ENCODE measurements around the gene XPNPEP1.

Gene XPNPEP1

GRCh38 chr10:109924967-109925620 lies 1.8 kb upstream of the XPNPEP1 start:
- no peak for ATAC-seq
- TF ChIP-seq POU6F1 (CRISPR knock-in tag; IDR thresholded peaks at IDR 0.05; ENCODE audit: borderline replicate concordance, low read depth) (no peak), ISL1 (CRISPR knock-in tag; IDR thresholded peaks at IDR 0.05) (peak; percentile 43)

GRCh38 chr10:109924087-109924486 lies 776 bp upstream of the XPNPEP1 start:
- ATAC-seq = no peak
- TF ChIP-seq ARNTL (CRISPR knock-in tag; IDR thresholded peaks at IDR 0.05; ENCODE audit: borderline replicate concordance, low read depth) (no peak), BACH2 (CRISPR knock-in tag; IDR thresholded peaks at IDR 0.05; ENCODE audit: borderline replicate concordance) (no peak), ZFP30 (CRISPR knock-in tag; IDR thresholded peaks at IDR 0.05) (no peak)

GRCh38 chr10:109922358-109922975 lies 844 bp downstream of the XPNPEP1 start:
- TF ChIP-seq PPARA (CRISPR knock-in tag; IDR thresholded peaks at IDR 0.05; ENCODE audit: borderline replicate concordance) (no peak), CREB5 (CRISPR knock-in tag; IDR thresholded peaks at IDR 0.05; ENCODE audit: low read depth) (no peak), ARNTL (CRISPR knock-in tag; IDR thresholded peaks at IDR 0.05; ENCODE audit: borderline replicate concordance, low read depth) (no peak), ZC3H10 (CRISPR knock-in tag; IDR thresholded peaks at IDR 0.05) (no peak)
- no peak for ATAC-seq

- TF ChIP-seq TSHZ2 (CRISPR knock-in tag; IDR thresholded peaks at IDR 0.05) (no peak), BACH2 (CRISPR knock-in tag; IDR thresholded peaks at IDR 0.05; ENCODE audit: borderline replicate concordance) (no peak), ESRRG (CRISPR knock-in tag; IDR thresholded peaks at IDR 0.05) (no peak), ZFP30 (CRISPR knock-in tag; IDR thresholded peaks at IDR 0.05) (no peak), SNAI2 (CRISPR knock-in tag; IDR thresholded peaks at IDR 0.05) (no peak), OSR1 (CRISPR knock-in tag; IDR thresholded peaks at IDR 0.05) (no peak), GLIS3 (CRISPR knock-in tag; IDR thresholded peaks at IDR 0.05) (no peak), ARNTL (CRISPR knock-in tag; IDR thresholded peaks at IDR 0.05; ENCODE audit: borderline replicate concordance, low read depth) (no peak), ZFP3 (CRISPR knock-in tag; IDR thresholded peaks at IDR 0.05) (no peak), PPARA (CRISPR knock-in tag; IDR thresholded peaks at IDR 0.05; ENCODE audit: borderline replicate concordance) (no peak), TOX (CRISPR knock-in tag; IDR thresholded peaks at IDR 0.05; ENCODE audit: borderline replicate concordance) (no peak), TCF4 (CRISPR knock-in tag; IDR thresholded peaks at IDR 0.05; ENCODE audit: borderline replicate concordance) (no peak), POU6F1 (CRISPR knock-in tag; IDR thresholded peaks at IDR 0.05; ENCODE audit: borderline replicate concordance, low read depth) (no peak)
- no peak for ATAC-seq
Measured at GRCh38 chr10:109920016-109920415, 3.3 kb downstream of the XPNPEP1 start.

- ATAC-seq = no peak
Measured at GRCh38 chr10:109919220-109919619, 4.1 kb downstream of the XPNPEP1 start.

More at GRCh38 chr10:109919220-109919619, 4.1 kb downstream of the XPNPEP1 start:
- TF ChIP-seq PATZ1 (CRISPR knock-in tag; IDR thresholded peaks at IDR 0.05; ENCODE audit: borderline replicate concordance) (no peak), TSHZ2 (CRISPR knock-in tag; IDR thresholded peaks at IDR 0.05) (no peak), ARNTL (CRISPR knock-in tag; IDR thresholded peaks at IDR 0.05; ENCODE audit: borderline replicate concordance, low read depth) (no peak), RARB (CRISPR knock-in tag; IDR thresholded peaks at IDR 0.05) (no peak), ZFP30 (CRISPR knock-in tag; IDR thresholded peaks at IDR 0.05) (no peak), SNAI2 (CRISPR knock-in tag; IDR thresholded peaks at IDR 0.05) (no peak)

Measured in SK-N-SH treated with all-trans-retinoic acid at 6 μM for 48 hours (cell line).